Hematopoietic multipotent progenitor cell treated with erythropoietin and hydrocortisone succinate and interleukin-3 and kit ligand, for 17 days (in vitro differentiated cells): ENCODE data around the gene CTDSPL2.
"Not testable (repeated sequence)": the region's sequence is repeated elsewhere in the genome, so short reads cannot be mapped to it uniquely, and the experiment has no call there.

Experiments
- DNase-seq: peaks from one replicate; pipeline ENCODE4 v3.0.0-alpha.2; 2015; ENCODE audit warnings: low spot score

The CTDSPL2 gene

GRCh38 chr15:44485880-44486279 lies 58.5 kb downstream of the CTDSPL2 start:
- no peak for DNase-seq

DNA sequence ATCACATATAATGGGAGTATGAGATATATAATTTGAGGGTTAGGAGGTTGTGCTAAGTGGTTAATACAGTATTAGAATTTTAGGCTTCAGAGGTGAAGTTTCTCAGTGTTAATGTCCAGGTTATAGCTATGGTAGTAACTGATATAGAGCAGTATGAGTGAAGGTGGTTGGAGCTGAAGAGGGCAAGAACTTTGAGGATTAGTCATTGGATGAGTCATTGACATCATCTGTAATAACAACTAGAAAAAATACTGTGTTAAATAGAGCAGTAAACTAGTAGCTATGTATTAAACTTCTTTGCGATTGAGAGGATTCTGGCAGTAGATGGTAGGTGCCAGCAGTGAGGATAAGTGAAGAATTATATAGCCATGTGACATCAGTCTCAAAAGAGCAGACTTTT lies 62.0 kb downstream of the CTDSPL2 start:
- DNase-seq: peak; percentile 37

DNA sequence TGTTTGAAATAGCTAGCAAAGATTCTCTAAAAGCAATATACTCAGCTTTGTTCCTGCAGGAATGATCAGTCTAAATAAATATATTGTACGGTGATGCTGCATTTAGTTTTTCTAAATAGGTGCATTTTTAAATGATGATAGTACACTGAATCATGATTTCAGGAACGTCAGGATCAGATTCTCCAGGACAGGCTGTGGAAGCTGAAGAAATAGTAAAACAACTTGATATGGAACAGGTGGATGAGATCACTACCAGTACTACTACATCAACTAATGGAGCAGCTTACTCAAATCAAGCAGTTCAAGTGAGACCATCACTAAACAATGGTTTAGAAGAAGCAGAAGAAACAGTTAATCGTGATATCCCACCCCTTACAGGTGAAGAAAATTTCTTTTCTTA lies 63.2 kb downstream of the CTDSPL2 start:
- DNase-seq: no peak

DNA sequence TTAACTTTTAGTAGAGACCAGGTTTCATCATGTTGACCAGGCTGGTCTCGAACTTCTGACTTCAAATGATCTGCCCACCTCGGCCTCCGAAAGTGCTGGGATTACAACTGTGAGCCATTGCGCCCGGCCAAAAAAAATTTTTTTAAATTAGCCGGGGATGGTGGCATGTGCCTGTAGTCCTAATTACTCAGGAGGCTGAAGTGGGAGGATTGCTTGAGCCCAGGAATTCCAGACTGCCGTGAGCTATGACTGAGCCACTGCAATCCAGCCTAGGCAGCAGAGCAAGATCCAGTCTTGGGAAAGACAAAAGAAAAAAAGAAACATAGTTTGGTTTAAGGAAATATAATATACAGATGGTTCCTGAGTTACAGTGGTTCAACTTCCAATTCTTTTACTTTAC lies 64.6 kb downstream of the CTDSPL2 start:
- DNase-seq: no peak

DNA sequence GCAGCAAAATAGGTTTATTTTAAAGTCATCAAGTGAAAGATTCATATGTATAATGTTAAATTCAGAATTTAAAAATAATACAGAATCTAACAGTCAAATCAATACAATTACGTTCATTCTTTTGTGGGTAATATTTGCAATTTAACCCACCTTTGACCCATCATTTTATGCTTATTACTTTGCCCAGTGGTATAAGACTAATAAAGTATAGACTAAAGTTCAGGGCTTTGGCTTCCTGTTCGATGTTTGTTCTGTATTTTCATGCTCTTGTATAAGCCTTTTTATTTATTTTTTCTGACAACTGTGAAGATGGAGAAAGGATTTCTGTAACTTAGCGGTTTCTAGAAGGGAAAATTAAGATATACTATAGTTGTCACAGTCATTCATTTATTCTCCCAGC lies 65.2 kb downstream of the CTDSPL2 start:
- no peak for DNase-seq

DNA sequence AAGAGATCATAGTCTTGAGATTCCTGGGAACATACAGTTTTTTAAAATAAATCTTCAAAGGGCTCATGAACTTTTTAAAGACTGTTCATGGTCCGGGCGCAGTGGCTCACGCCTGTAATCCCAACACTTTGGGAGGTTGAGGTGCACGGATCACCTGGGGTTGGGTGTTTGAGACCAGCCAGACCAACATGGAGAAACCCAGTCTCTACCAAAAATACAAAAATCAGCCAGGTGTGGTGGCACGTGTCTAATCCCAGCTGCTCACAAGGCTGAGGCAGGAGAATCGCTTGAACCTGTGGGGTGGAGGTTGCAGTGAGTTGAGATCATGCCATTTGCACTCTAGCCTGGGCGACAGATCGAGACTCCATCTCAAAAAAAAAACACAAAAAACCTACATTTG lies 68.1 kb downstream of the CTDSPL2 start:
- DNase-seq: no peak

- no peak for DNase-seq
Measured at GRCh38 chr15:44500555-44500954, 73.1 kb downstream of the CTDSPL2 start.

- peak; percentile 48 for DNase-seq
Measured at GRCh38 chr15:44501768-44502366, 74.4 kb downstream of the CTDSPL2 start.

- DNase-seq: no peak
Measured at GRCh38 chr15:44516436-44516835, 89.0 kb downstream of the CTDSPL2 start.

- DNase-seq: no peak
Measured at GRCh38 chr15:44519537-44519936, 92.1 kb downstream of the CTDSPL2 start.

DNA sequence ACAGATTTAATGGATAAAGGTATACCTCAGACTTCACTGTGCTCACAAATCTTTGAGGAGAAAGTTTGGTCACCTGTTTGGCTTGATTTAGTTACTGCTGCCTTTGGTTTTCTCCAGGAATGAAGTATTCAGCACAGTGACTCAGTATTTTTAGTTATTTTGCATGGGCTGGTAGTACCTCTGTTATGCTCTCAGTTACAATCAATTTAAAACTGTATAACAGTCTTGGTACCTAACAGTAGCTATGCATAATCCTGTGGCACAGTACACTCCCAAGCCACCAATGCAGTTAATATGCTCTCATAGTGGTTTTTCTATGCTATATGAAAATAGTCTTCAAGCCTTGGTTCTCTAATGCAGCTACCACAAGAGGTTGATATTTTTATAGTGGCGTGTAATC lies 97.6 kb downstream of the CTDSPL2 start:
- no peak for DNase-seq

- DNase-seq: no peak
Measured at GRCh38 chr15:44527241-44527640, 99.8 kb downstream of the CTDSPL2 start.

DNA sequence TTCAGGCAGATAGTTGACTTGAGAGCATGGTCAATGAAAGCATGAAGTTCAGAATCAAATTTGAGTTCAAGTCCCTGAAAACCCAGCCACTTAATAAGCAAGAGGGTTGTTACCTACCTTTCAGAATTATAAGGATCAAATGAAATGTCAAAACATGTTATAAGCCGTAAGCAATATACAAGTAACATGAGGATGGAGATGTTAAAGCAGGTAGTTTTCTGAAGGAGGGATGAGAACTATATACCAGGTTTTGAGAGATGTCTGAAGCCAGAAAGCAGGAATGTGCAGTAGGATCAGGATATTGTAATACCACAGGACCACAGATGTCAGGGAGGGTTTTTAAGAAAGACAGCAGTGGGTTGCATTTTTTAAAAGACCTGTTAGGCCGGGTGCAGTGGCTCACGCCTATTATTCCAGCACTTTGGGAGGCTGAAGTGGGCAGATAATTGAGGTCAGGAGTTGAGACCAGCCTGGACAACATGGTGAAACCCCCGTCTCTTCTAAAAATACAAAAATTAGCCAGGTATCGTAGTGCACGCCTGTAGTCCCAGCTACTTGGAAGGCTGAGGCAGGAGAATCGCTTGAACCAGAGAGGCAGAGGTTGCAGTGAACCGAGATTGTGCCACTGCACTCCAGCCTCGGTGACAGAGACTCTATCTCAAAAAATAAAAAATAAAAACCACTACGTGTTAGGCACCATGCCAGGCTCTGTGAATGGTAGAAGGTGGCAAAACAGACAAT lies 102.6 kb downstream of the CTDSPL2 start:
- DNase-seq: no peak

DNA sequence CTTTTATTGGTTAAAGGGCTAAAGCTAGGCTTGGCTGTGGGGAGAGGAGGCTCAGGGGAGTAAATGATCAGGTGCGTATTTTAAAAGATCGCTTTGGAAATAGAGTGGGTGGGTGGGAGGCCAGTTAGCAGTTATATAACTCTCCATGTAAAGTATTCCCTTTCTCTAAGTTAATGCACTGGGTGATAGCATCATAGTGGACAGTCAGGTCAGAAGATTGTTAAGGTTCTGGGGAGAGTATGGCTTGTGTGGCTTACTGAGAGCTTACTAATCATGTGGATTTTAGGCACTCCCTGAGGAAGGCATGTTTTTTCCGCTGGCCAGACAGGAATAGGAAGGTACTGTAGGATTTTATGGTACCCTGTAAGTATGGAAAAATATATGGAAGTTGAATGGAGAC lies 103.2 kb downstream of the CTDSPL2 start:
- DNase-seq: no peak

- not testable (repeated sequence) for DNase-seq
Measured at GRCh38 chr15:44532275-44532674, 104.8 kb downstream of the CTDSPL2 start.

DNA sequence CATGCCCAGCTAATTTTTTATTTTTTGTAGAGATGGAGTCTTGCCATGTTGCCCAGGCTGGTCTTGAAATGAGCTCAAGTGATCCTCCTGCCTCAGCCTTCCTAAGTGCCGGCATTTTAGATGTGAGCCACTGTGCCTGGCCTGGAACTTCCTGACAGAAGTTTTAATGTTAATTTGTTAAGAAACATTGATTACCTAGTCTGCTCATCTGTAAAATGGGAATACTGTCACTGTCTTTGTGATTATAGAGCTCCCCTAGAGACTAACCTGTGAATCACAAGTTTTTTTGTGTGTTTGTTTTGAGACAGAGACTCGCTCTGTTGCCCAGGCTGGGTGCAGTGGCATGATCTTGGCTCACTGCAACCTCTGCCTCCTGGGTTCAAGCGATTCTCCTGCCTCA lies 105.3 kb downstream of the CTDSPL2 start:
- peak; percentile 31 for DNase-seq

GRCh38 chr15:44535092-44535491 lies 107.7 kb downstream of the CTDSPL2 start:
- no peak for DNase-seq

DNA sequence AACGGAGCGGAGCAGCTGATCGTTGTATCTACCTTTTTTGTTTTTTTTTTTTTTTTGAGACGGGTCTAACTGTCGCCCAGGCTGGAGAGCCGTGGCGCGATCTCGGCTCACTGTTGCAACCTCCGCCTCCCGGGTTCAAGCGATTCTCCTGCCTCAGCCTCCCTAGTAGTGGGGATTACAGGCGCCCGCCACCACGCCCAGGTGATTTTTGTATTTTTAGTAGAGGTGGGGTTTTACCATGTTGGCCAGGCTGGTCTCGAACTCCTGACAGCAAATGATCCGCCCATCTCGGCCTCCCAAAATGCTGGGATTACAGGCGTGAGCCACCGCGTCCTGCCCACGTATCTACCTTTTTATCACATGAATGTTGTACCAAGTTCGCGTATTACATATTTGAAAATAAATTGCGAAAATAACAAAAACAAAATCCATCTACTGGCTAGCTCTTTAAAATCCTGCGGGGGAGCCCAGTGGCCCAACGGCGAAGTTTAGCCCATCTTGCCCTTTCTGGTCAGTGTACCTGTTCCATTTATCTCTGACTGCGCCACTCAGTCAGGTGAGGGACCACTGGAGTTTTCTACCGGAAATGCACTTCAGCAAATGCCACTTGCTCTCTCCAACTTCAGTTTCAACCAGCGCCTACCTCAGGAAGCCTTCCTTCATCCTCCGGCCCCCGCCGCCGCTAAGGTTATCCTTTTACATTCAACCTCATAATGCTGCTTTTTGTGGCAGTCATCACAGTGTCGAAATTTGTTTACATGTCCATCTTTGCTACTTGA lies 108.3 kb downstream of the CTDSPL2 start:
- DNase-seq: no peak

- peak; percentile 93 for DNase-seq
Measured at GRCh38 chr15:44536302-44536961, 109.0 kb downstream of the CTDSPL2 start.

DNA sequence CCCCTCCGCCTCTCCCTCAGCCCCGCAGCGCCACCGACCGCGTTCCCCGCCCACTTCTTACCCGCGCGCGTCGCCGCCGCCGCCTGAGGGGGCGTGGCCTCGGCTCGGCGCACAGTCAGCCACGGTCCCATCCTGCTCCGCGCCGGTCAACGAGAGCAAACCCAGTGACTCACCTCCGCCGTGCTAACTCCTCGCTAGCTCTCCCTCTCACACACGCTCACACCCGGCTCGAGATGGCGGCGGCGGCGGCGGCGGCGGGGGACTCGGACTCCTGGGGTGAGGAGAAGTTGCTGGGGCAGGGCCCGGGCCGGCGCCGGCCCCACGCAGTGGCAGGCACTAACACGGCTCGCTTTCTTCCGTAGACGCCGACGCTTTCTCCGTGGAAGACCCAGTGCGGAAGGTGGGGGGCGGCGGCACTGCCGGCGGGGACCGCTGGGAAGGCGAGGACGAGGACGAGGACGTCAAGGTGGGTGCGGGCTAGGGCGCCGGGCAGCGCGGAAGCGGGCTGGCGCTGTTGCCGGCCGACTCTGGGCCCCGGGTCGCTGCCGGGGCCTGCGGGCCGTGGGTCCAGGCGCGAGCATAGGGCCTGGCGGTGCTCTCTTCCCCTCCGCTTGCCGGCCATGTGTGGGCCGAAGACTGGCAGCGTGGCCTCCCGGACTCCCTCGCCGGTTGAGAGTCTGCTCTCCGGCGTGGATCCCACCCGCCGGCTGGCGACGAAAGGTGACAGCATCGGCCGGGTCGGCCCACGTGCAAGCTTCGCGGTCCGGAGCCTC lies 109.7 kb downstream of the CTDSPL2 start, which contains the start of gene EIF3J:
Gene EIF3J, plus strand, starts transcription at position 186 of the 773 bp plus-strand sequence. Its CDS starts 48 bp downstream, at position 234.
- peak; percentile 97 for DNase-seq

- peak; percentile 68 for DNase-seq
Measured at GRCh38 chr15:44537735-44538240, 110.4 kb downstream of the CTDSPL2 start.
